GM12878 (cell line): Measurements from ENCODE around the gene ROBO1. TPM values are rescaled to one million over a fixed set of nuclear protein-coding genes. Genes with fewer than 3 reads are reported as not detected.

Experiments used
- ATAC-seq: fragments of 200-7000 bp; cut with Tn5 transposase; 3 replicates; pipeline ENCODE4 v1.9.1; 2020; ENCODE audit warnings: mild to moderate bottlenecking, moderate library complexity
- BruUV-seq: library from RNA; stranded (reverse); fragments of 400-500 nt; replicated peaks from 2 replicates; lab custom pipeline; 2021; lab: Mats Ljungman, UMichigan
- CTCF ChIA-PET: fragments of 300-600 bp; sonication (Branson Sonifier 250); formaldehyde crosslinking; extraction: SDS; loops from one replicate; lab custom pipeline; 2021; ENCODE audit warnings: inconsistent platforms; lab: Yijun Ruan, JAX
- POLR2A ChIA-PET: fragments of 350-600 bp; formaldehyde crosslinking; extraction: SDS; loops from one replicate; lab custom pipeline; 2021; ENCODE audit warnings: inconsistent platforms; lab: Charles Lee
- RAD21 ChIA-PET: fragments of 300-600 bp; sonication (Branson Sonifier 250); formaldehyde crosslinking; loops from one replicate; lab custom pipeline; 2023; ENCODE audit warnings: antibody characterized with exemption; ENCODE audit not compliant: unreplicated experiment; lab: Charles Lee
- SMC1A ChIA-PET: fragments of 300-600 bp; sonication (Branson Sonifier 250); formaldehyde crosslinking; loops from one replicate; lab custom pipeline; 2023; ENCODE audit not compliant: unreplicated experiment, uncharacterized antibody; lab: Charles Lee
- DNase-seq: peaks from one replicate; pipeline ENCODE4 v3.0.0-alpha.2; 2011; ENCODE audit warnings: low read depth, low spot score
- FAIRE-seq: peaks from 3 replicates; lab custom pipeline; 2011; peaks lifted over from hg19 to GRCh38; lab: Jason Lieb, UNC
- H2AFZ ChIP-seq: 2 replicates; pipeline ENCODE4 v1.6.0; 2011; ENCODE audit warnings: low read depth, low read length, control low read depth; ENCODE audit not compliant: control insufficient read depth
- H3K27ac ChIP-seq: 2 replicates; pipeline ENCODE4 v1.5.1; 2011; ENCODE audit warnings: control low read depth; ENCODE audit not compliant: control insufficient read depth, insufficient read depth
- H3K27me3 ChIP-seq, 2 experiments: replicated peaks in 1 of 2; 2 replicates each; pipeline versions ENCODE4 v1.6.0 to v1.6.1; 2011; ENCODE audit warnings: low read length in 1 of 2; ENCODE audit not compliant: control insufficient read depth in 2 of 2, insufficient read depth in 2 of 2
- H3K36me3 ChIP-seq, 2 experiments: 2 replicates each; pipeline ENCODE4 v1.5.1; 2011; ENCODE audit warnings: low read length in 1 of 2; ENCODE audit not compliant: control insufficient read depth in 2 of 2, insufficient read depth in 2 of 2
- H3K4me1 ChIP-seq: 2 replicates; pipeline ENCODE4 v1.6.1; 2011; ENCODE audit warnings: mild to moderate bottlenecking, low read length, moderate library complexity, mixed read lengths; ENCODE audit not compliant: control insufficient read depth, insufficient read depth
- H3K4me2 ChIP-seq: 2 replicates; pipeline ENCODE4 v1.6.0; 2011; ENCODE audit warnings: control low read depth; ENCODE audit not compliant: control insufficient read depth, insufficient read depth
- H3K4me3 ChIP-seq: fragments of 200-600 bp; sonication (generic); 2 replicates; pipeline ENCODE4 v1.5.1; 2016
- H3K79me2 ChIP-seq: 2 replicates; pipeline ENCODE4 v1.6.0; 2011; ENCODE audit warnings: low read length; ENCODE audit not compliant: control insufficient read depth, insufficient read depth
- H3K9ac ChIP-seq: 2 replicates; pipeline ENCODE4 v1.8.0; 2011; ENCODE audit warnings: low read length, control low read depth, mixed read lengths; ENCODE audit not compliant: control insufficient read depth, insufficient read depth
- H3K9me3 ChIP-seq: replicated peaks from 3 replicates; pipeline ENCODE4 v1.5.1; 2011; ENCODE audit warnings: mild to moderate bottlenecking, low read length; ENCODE audit not compliant: control insufficient read depth, insufficient read depth
- H4K20me1 ChIP-seq: 2 replicates; pipeline ENCODE4 v1.6.0; 2011; ENCODE audit not compliant: control insufficient read depth, insufficient read depth
- CTCF ChIP-seq, 3 experiments: IDR thresholded peaks in 2 of 3; conservative IDR thresholded peaks in 1 of 3; 2 replicates each; pipeline ENCODE4 v1.5.1; 2011; ENCODE audit warnings: low read depth in 3 of 3, low read length in 3 of 3, mild to moderate bottlenecking in 3 of 3, control low read depth in 2 of 3, moderate library complexity in 2 of 3, inconsistent platforms in 1 of 3, mixed read lengths in 1 of 3; ENCODE audit not compliant: control insufficient read depth in 2 of 3, insufficient read depth in 1 of 3; ENCODE audit errors: extremely low read depth in 1 of 3
- MYB ChIP-seq: fragments of 150-350 bp; IDR thresholded peaks from 2 replicates; pipeline ENCODE4 v1.6.1; 2014; ENCODE audit warnings: mild to moderate bottlenecking, low read depth, low read length, borderline replicate concordance
- RAD21 ChIP-seq: IDR thresholded peaks from 2 replicates; pipeline ENCODE4 v1.6.1; 2011; ENCODE audit warnings: mild to moderate bottlenecking, low read depth, low read length, moderate library complexity; ENCODE audit not compliant: insufficient read depth
- RFX5 ChIP-seq: IDR thresholded peaks from 2 replicates; pipeline ENCODE4 v1.6.1; 2011; ENCODE audit warnings: low read depth, low read length, improper control_type of control experiment
- WGBS: methylation state at CpG from one replicate; pipeline ENCODE4 v1.1.6; 2016; ENCODE audit warnings: low lambda C conversion rate; ENCODE audit not compliant: insufficient replicate concordance, insufficient coverage; ENCODE audit errors: missing lambda C conversion rate; 5-methylcytosine and 5-hydroxymethylcytosine counted together
- in situ Hi-C: fragments of 300-500 bp; cut with MboI; formaldehyde crosslinking; loops from 9 replicates; pipeline ENCODE4 v1.14.3; 2018; ENCODE audit warnings: mixed read lengths
- intact Hi-C: fragments of 100-400 bp; cut with micrococcal nuclease; formaldehyde crosslinking; loops from one replicate; pipeline ENCODE4 v1.14.2; 2022; ENCODE audit not compliant: unreplicated experiment
- polyA plus RNA-seq, 11 experiments: library from polyadenylated mRNA; depleted of rRNA in 4 of 11; unstranded in 6 of 11; stranded (reverse) in 5 of 11; fragments of >200 nt; fragmentation: Nextera tagmentation in 4 of 11; fragmentation: Illumina TruSeq in 1 of 11; extraction: Ambion mirVana in 4 of 11; extraction: Trizol in 1 of 11; gene quantifications; 1 replicate in 1 of 11; 2 replicates in 10 of 11; pipeline versions ENCODE4 v1.2.1 to v1.2.3, GENCODE V29; 2011 to 2016; ENCODE audit warnings: inconsistent platforms in 2 of 11, missing spikeins in 2 of 11, low read depth in 1 of 11
- total RNA-seq, 4 experiments: library from RNA; depleted of rRNA in 3 of 4; stranded (reverse); fragments of >200 nt in 3 of 4; fragmentation: Illumina TruSeq in 1 of 4; extraction: Trizol in 1 of 4; gene quantifications; 2 replicates each; pipeline versions ENCODE4 v1.2.1 to v1.2.3, GENCODE V29; 2013 to 2021
- TF ChIP-seq, protein P1 (sequence below): IDR thresholded peaks from 2 replicates; pipeline ENCODE4 v1.6.1; 2012; ENCODE audit warnings: low read length, inconsistent platforms
- TF ChIP-seq, protein P2 (sequence below): IDR thresholded peaks from 2 replicates; pipeline ENCODE4 v1.6.1; 2012; ENCODE audit warnings: improper control_type of control experiment, low read depth, low read length; ENCODE audit not compliant: insufficient replicate concordance
- TF ChIP-seq, protein P3 (sequence below): fragments of 450-650 bp; IDR thresholded peaks from 2 replicates; pipeline ENCODE4 v1.6.1; 2017; ENCODE audit warnings: mild to moderate bottlenecking, moderate library complexity

Gene ROBO1
- total and polyA plus RNA-seq, 10 of the 15 experiments (the other 5 are each of a cell fraction or from before 2014, with no cell fraction given): 0.29 to 46.5 (median 1.2) TPM

GRCh38 chr3:79497447-79498111 is 270.2 kb downstream of the ROBO1 start:
- no peak overlapping the region for H3K4me3 ChIP-seq
- no peaks in the 10 kb centered on the region for H3K4me1 ChIP-seq
- no peaks in the 10 kb centered on the region for H3K9me3 ChIP-seq
- no peak overlapping the region for H3K27ac ChIP-seq
- CTCF ChIA-PET: interaction anchor here (0.5 to 1.7 kb wide), 5 partner anchors 12 to 411 kb away, joined by 3 to 8 read pairs (median 3); no protein-coding TSS in a partner anchor
- in situ Hi-C loops: loop anchor here (25.0 kb wide), 1 partner anchor 835 kb away; no protein-coding TSS in a partner anchor
- no TSS peak for BruUV-seq
- no peaks in the 10 kb centered on the region for H4K20me1 ChIP-seq
- no peak for DNase-seq
- H3K27me3 ChIP-seq: no peaks in the 10 kb centered on the region
- H3K4me2 ChIP-seq: no peak overlapping the region
- H3K9ac ChIP-seq: no peak overlapping the region
- POLR2A ChIA-PET: no interaction called here
- no peak overlapping the region for H2AFZ ChIP-seq
- SMC1A ChIA-PET: interaction anchor here (0.6 kb wide), 1 partner anchor 370 kb away, joined by 3 read pairs; no protein-coding TSS in a partner anchor
- ATAC-seq: no peak
- RAD21 ChIA-PET: interaction anchor here (1.0 kb wide), 1 partner anchor 412 kb away, joined by 4 read pairs; no protein-coding TSS in a partner anchor
- H3K36me3 ChIP-seq: no peaks in the 10 kb centered on the region
- FAIRE-seq: no peak
- intact Hi-C loops: loop anchor here (5.0 to 10.0 kb wide), 2 partner anchors 410 to 833 kb away; no protein-coding TSS in a partner anchor
- no peaks in the 10 kb centered on the region for H3K79me2 ChIP-seq
- 20% methylated on average over 7 of the region's 7 CpGs for WGBS
- TF ChIP-seq, protein P1, sequence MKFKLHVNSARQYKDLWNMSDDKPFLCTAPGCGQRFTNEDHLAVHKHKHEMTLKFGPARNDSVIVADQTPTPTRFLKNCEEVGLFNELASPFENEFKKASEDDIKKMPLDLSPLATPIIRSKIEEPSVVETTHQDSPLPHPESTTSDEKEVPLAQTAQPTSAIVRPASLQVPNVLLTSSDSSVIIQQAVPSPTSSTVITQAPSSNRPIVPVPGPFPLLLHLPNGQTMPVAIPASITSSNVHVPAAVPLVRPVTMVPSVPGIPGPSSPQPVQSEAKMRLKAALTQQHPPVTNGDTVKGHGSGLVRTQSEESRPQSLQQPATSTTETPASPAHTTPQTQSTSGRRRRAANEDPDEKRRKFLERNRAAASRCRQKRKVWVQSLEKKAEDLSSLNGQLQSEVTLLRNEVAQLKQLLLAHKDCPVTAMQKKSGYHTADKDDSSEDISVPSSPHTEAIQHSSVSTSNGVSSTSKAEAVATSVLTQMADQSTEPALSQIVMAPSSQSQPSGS: no peak
- TF ChIP-seq, protein P2, sequence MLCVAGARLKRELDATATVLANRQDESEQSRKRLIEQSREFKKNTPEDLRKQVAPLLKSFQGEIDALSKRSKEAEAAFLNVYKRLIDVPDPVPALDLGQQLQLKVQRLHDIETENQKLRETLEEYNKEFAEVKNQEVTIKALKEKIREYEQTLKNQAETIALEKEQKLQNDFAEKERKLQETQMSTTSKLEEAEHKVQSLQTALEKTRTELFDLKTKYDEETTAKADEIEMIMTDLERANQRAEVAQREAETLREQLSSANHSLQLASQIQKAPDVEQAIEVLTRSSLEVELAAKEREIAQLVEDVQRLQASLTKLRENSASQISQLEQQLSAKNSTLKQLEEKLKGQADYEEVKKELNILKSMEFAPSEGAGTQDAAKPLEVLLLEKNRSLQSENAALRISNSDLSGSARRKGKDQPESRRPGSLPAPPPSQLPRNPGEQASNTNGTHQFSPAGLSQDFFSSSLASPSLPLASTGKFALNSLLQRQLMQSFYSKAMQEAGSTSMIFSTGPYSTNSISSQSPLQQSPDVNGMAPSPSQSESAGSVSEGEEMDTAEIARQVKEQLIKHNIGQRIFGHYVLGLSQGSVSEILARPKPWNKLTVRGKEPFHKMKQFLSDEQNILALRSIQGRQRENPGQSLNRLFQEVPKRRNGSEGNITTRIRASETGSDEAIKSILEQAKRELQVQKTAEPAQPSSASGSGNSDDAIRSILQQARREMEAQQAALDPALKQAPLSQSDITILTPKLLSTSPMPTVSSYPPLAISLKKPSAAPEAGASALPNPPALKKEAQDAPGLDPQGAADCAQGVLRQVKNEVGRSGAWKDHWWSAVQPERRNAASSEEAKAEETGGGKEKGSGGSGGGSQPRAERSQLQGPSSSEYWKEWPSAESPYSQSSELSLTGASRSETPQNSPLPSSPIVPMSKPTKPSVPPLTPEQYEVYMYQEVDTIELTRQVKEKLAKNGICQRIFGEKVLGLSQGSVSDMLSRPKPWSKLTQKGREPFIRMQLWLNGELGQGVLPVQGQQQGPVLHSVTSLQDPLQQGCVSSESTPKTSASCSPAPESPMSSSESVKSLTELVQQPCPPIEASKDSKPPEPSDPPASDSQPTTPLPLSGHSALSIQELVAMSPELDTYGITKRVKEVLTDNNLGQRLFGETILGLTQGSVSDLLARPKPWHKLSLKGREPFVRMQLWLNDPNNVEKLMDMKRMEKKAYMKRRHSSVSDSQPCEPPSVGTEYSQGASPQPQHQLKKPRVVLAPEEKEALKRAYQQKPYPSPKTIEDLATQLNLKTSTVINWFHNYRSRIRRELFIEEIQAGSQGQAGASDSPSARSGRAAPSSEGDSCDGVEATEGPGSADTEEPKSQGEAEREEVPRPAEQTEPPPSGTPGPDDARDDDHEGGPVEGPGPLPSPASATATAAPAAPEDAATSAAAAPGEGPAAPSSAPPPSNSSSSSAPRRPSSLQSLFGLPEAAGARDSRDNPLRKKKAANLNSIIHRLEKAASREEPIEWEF: no peak
- peak; percentile 47 for TF ChIP-seq RAD21
- TF ChIP-seq MYB: no peak
- TF ChIP-seq, protein P3, sequence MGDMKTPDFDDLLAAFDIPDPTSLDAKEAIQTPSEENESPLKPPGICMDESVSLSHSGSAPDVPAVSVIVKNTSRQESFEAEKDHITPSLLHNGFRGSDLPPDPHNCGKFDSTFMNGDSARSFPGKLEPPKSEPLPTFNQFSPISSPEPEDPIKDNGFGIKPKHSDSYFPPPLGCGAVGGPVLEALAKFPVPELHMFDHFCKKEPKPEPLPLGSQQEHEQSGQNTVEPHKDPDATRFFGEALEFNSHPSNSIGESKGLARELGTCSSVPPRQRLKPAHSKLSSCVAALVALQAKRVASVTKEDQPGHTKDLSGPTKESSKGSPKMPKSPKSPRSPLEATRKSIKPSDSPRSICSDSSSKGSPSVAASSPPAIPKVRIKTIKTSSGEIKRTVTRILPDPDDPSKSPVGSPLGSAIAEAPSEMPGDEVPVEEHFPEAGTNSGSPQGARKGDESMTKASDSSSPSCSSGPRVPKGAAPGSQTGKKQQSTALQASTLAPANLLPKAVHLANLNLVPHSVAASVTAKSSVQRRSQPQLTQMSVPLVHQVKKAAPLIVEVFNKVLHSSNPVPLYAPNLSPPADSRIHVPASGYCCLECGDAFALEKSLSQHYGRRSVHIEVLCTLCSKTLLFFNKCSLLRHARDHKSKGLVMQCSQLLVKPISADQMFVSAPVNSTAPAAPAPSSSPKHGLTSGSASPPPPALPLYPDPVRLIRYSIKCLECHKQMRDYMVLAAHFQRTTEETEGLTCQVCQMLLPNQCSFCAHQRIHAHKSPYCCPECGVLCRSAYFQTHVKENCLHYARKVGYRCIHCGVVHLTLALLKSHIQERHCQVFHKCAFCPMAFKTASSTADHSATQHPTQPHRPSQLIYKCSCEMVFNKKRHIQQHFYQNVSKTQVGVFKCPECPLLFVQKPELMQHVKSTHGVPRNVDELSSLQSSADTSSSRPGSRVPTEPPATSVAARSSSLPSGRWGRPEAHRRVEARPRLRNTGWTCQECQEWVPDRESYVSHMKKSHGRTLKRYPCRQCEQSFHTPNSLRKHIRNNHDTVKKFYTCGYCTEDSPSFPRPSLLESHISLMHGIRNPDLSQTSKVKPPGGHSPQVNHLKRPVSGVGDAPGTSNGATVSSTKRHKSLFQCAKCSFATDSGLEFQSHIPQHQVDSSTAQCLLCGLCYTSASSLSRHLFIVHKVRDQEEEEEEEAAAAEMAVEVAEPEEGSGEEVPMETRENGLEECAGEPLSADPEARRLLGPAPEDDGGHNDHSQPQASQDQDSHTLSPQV: no peak
- no peak for TF ChIP-seq RFX5
- TF ChIP-seq CTCF (IDR thresholded peaks at IDR 0.05 in 2 of 3, conservative IDR thresholded peaks at IDR 0.05 in 1 of 3; ENCODE audit: control insufficient read depth in 2 of 3, extremely low read depth in 1 of 3, insufficient read depth in 1 of 3, low read depth in 3 of 3, low read length in 3 of 3): peak; percentile 46 to 54 (median 46); a peak in 5 of 6 replicates
